GM06990 (cell line): Measurements from ENCODE around the gene MYO7A.

Experiments
- DNase-seq: peaks from one replicate; pipeline ENCODE4 v3.0.0-alpha.2; 2011; ENCODE audit not compliant: insufficient read length; ENCODE audit errors: extremely low read depth
- H3K27me3 ChIP-seq: replicated peaks from 2 replicates; pipeline ENCODE4 v1.6.0; 2011; ENCODE audit warnings: low read length; ENCODE audit not compliant: control insufficient read depth, insufficient read depth
- H3K36me3 ChIP-seq: 2 replicates; pipeline ENCODE4 v1.5.1; 2011; ENCODE audit warnings: low read length; ENCODE audit not compliant: control insufficient read depth, insufficient read depth
- H3K4me3 ChIP-seq: replicated peaks from 2 replicates; pipeline ENCODE4 v1.5.1; 2011; ENCODE audit warnings: low read depth, mild to moderate bottlenecking, control low read depth, low read length
- TF ChIP-seq, protein P1 (sequence below): IDR thresholded peaks from 2 replicates; pipeline ENCODE4 v1.5.1; 2011; ENCODE audit warnings: low read length, control low read depth, mild to moderate bottlenecking, inconsistent platforms; ENCODE audit not compliant: insufficient read depth, poor library complexity, severe bottlenecking

The MYO7A gene

DNA sequence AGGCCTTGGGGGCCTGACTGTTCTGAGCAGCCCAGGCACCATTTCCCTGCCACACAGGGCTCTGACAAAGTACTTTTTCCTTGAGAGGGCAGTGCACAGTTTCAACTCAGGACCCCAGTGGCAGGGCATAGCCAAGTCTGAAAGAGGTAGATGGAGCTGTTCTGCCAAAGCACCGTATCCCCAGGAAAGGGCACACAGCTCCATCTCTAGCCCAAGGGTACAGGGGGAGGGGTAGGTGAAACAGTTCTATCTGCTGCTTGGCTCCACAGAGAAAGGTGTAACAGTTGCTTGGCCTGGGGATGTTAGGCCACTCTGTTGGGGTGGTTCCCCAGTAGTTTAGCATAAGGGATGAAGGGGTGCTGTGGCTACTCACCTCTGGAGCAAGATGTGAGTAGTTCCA lies 125.6 kb downstream of the MYO7A start:
- H3K36me3 ChIP-seq: no peaks in the 10 kb centered on the region
- H3K27me3 ChIP-seq: no peaks in the 10 kb centered on the region
- H3K4me3 ChIP-seq: no peak overlapping the region
- DNase-seq: no peak
- TF ChIP-seq, protein P1, sequence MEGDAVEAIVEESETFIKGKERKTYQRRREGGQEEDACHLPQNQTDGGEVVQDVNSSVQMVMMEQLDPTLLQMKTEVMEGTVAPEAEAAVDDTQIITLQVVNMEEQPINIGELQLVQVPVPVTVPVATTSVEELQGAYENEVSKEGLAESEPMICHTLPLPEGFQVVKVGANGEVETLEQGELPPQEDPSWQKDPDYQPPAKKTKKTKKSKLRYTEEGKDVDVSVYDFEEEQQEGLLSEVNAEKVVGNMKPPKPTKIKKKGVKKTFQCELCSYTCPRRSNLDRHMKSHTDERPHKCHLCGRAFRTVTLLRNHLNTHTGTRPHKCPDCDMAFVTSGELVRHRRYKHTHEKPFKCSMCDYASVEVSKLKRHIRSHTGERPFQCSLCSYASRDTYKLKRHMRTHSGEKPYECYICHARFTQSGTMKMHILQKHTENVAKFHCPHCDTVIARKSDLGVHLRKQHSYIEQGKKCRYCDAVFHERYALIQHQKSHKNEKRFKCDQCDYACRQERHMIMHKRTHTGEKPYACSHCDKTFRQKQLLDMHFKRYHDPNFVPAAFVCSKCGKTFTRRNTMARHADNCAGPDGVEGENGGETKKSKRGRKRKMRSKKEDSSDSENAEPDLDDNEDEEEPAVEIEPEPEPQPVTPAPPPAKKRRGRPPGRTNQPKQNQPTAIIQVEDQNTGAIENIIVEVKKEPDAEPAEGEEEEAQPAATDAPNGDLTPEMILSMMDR: no peak

DNA sequence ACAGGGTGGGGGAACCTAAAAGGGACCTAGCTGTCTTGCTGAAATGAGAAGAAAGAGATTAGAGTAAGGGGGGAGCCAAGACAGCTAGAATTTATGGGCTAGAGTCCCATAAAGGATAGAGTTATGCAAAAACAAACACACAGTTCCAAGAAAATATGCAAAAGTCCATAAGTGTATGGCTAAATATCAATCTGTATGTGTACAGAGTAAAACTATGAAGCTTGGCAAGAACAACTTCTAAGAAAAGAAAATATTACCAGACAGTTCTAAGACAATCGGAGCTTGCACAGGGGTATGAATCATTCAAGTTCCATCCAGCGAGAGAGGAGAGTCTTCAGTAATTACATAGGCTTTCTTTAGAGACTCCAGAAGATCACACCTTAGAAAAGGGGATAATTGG lies 131.6 kb downstream of the MYO7A start:
- Histone ChIP-seq H3K27me3 (no peaks in the 10 kb centered on the region), H3K4me3 (no peak overlapping the region), H3K36me3 (no peaks in the 10 kb centered on the region)
- TF ChIP-seq, protein P1: no peak
- no peak for DNase-seq

DNA sequence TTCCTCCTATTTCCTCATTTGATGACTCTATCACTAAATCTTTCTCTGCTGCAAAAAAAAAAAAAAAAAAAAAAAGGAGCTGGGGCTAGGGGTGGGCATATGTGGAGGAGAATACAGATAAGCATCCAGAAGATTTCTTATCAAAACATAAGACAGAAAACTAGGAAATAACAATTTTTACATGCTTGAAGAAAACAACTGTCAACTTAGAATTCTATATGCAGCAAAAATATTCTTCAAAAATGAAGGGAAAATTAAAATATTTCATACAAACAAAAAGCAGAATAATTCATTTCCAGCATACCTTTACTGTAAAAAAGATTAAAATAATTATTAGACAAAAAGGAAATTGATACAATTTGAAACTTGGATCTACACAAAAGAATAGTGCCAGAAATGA lies 134.8 kb downstream of the MYO7A start:
- H3K36me3 ChIP-seq: no peaks in the 10 kb centered on the region
- TF ChIP-seq, protein P1: no peak
- no peaks in the 10 kb centered on the region for H3K27me3 ChIP-seq
- H3K4me3 ChIP-seq: no peak overlapping the region
- no peak for DNase-seq
